Activated naive CD4-positive, alpha-beta T cell (primary cell): Measurements from ENCODE around the gene SLC39A3.
A peak's percentile ranks its signal among the peaks of the same experiment; 100 is the strongest.

ENCODE experiments used
- DNase-seq, 4 experiments: peaks; one replicate each; lab custom pipeline; 2025; lab: John Stamatoyannopoulos, UW

The SLC39A3 gene

GRCh38 chr19:2739602-2740313, at the start of gene SLC39A3:
TSS of gene SLC39A3 (minus strand) at chr19:2740017. CDS start at chr19:2737257, 2,760 bp downstream.
- peak; percentile 96 to 98 (median 98) for DNase-seq

GRCh38 chr19:2788237-2788636, 48.4 kb upstream of the SLC39A3 start:
- DNase-seq: no peak

GRCh38 chr19:2787115-2787514, 47.3 kb upstream of the SLC39A3 start:
- DNase-seq: no peak

GRCh38 chr19:2785244-2785997, 45.6 kb upstream of the SLC39A3 start, which contains the start of gene THOP1:
TSS of gene THOP1 (plus strand) at chr19:2785503. CDS start at chr19:2785663, 160 bp downstream.
- DNase-seq: peak; percentile 94 to 97 (median 96)

GRCh38 chr19:2783781-2784145, 43.9 kb upstream of the SLC39A3 start:
- DNase-seq: no peak

GRCh38 chr19:2782936-2783780, 43.3 kb upstream of the SLC39A3 start, which contains the start of gene SGTA:
TSS of gene SGTA (minus strand) at chr19:2783273. CDS start at chr19:2769068, 14,205 bp downstream.
- DNase-seq: peak; percentile 86 to 91 (median 86)

GRCh38 chr19:2782329-2782935, 42.6 kb upstream of the SLC39A3 start:
- DNase-seq: no peak

GRCh38 chr19:2780284-2780683, 40.5 kb upstream of the SLC39A3 start:
- no peak for DNase-seq

GRCh38 chr19:2779121-2779740, 39.4 kb upstream of the SLC39A3 start:
- no peak for DNase-seq

- DNase-seq: no peak
These were observed 38.3 kb upstream of the SLC39A3 start for GRCh38 chr19:2777952-2778683.

GRCh38 chr19:2775556-2776430, 36.0 kb upstream of the SLC39A3 start:
- peak in 2 of 4 experiments; percentile 12 to 40 for DNase-seq

- no peak for DNase-seq
These were observed 35.2 kb upstream of the SLC39A3 start for GRCh38 chr19:2774953-2775555.

GRCh38 chr19:2774083-2774679, 34.4 kb upstream of the SLC39A3 start:
- no peak for DNase-seq

GRCh38 chr19:2771786-2772674, 32.2 kb upstream of the SLC39A3 start:
- no peak for DNase-seq

- DNase-seq: no peak
These were observed 30.5 kb upstream of the SLC39A3 start for GRCh38 chr19:2770055-2771013.

GRCh38 chr19:2769218-2769617, 29.4 kb upstream of the SLC39A3 start:
- DNase-seq: no peak
